Activated naive CD8-positive, alpha-beta T cell treated with anti-CD3 and anti-CD28 coated beads, Interleukin-2, amount 50 U/mL, for 16 hours (primary cell): Measurements from ENCODE around the gene PACRG.

Experiments
- DNase-seq: peaks from one replicate; pipeline ENCODE4 v3.0.0-alpha.2; 2020; ENCODE audit warnings: low read depth, low spot score

The PACRG gene

GRCh38 chr6:163333038-163333437, 605.3 kb downstream of the PACRG start:
- no peak for DNase-seq

- DNase-seq, result no peak
Measured at GRCh38 chr6:163333701-163334663, 606.2 kb downstream of the PACRG start.

- no peak for DNase-seq
Measured at GRCh38 chr6:163335056-163335455, 607.3 kb downstream of the PACRG start.

- no peak for DNase-seq
Measured at GRCh38 chr6:163335671-163336545, 608.1 kb downstream of the PACRG start.

- DNase-seq, result no peak
Measured at GRCh38 chr6:163336961-163337360, 609.2 kb downstream of the PACRG start.

GRCh38 chr6:163337958-163338357, 610.2 kb downstream of the PACRG start:
- DNase-seq, result no peak

GRCh38 chr6:163338671-163339405, 611.1 kb downstream of the PACRG start:
- no peak for DNase-seq

GRCh38 chr6:163339466-163339865, 611.7 kb downstream of the PACRG start:
- no peak for DNase-seq

GRCh38 chr6:163340201-163340887, 612.6 kb downstream of the PACRG start:
- no peak for DNase-seq

GRCh38 chr6:163341224-163342061, 613.7 kb downstream of the PACRG start:
- no peak for DNase-seq

GRCh38 chr6:163342571-163343539, 615.1 kb downstream of the PACRG start:
- DNase-seq, result no peak

- no peak for DNase-seq
Measured at GRCh38 chr6:163343609-163344008, 615.8 kb downstream of the PACRG start.

- no peak for DNase-seq
Measured at GRCh38 chr6:163344411-163344810, 616.6 kb downstream of the PACRG start.

GRCh38 chr6:163345931-163346330, 618.2 kb downstream of the PACRG start:
- DNase-seq, result no peak

GRCh38 chr6:163346497-163346961, 618.8 kb downstream of the PACRG start:
- DNase-seq, result no peak

- DNase-seq, result no peak
Measured at GRCh38 chr6:163347021-163347446, 619.3 kb downstream of the PACRG start.

- no peak for DNase-seq
Measured at GRCh38 chr6:163348789-163349680, 621.3 kb downstream of the PACRG start.

- no peak for DNase-seq
Measured at GRCh38 chr6:163349696-163350095, 621.9 kb downstream of the PACRG start.
